PFSK-1 (cell line): ENCODE measurements around the gene CFAP77.

ENCODE experiments used
- FOXP2 ChIP-seq: optimal IDR thresholded peaks from 2 replicates; pipeline ENCODE3; 2011; ENCODE audit warnings: borderline replicate concordance, control low read depth, inconsistent platforms; ENCODE audit not compliant: insufficient read depth; ENCODE audit errors: extremely low read length, extremely low read depth
- POLR2AphosphoS5 ChIP-seq: IDR thresholded peaks from 2 replicates; pipeline ENCODE4 v1.6.1; 2012; ENCODE audit warnings: low read depth, mild to moderate bottlenecking, control low read depth, low read length, moderate library complexity
- REST ChIP-seq, 2 experiments: IDR thresholded peaks; 2 replicates each; pipeline versions ENCODE4 v1.6.1 to v1.8.0; 2011 to 2012; ENCODE audit warnings: low read depth in 2 of 2, low read length in 2 of 2, control low read depth in 1 of 2, inconsistent platforms in 1 of 2, mild to moderate bottlenecking in 1 of 2, moderate library complexity in 1 of 2; ENCODE audit not compliant: insufficient read depth in 1 of 2
- SIN3A ChIP-seq: IDR thresholded peaks from 2 replicates; pipeline ENCODE4 v1.6.1; 2012; ENCODE audit warnings: mild to moderate bottlenecking, low read length, moderate library complexity, borderline replicate concordance; ENCODE audit not compliant: insufficient read depth
- TAF1 ChIP-seq: IDR thresholded peaks from 2 replicates; pipeline ENCODE4 v1.6.1; 2012; ENCODE audit warnings: low read length, control low read depth, borderline replicate concordance; ENCODE audit not compliant: insufficient read depth

Gene CFAP77

GRCh38 chr9:132571806-132572600 is 162.0 kb downstream of the CFAP77 start:
- no peak for TF ChIP-seq SIN3A
- TF ChIP-seq TAF1 = no peak
- TF ChIP-seq REST (IDR thresholded peaks at IDR 0.05; ENCODE audit: insufficient read depth in 1 of 2, low read depth in 2 of 2, low read length in 2 of 2) = no peak
- TF ChIP-seq FOXP2 = no peak
- no peak for TF ChIP-seq POLR2AphosphoS5

GRCh38 chr9:132572921-132573320 is 162.9 kb downstream of the CFAP77 start:
- no peak for TF ChIP-seq FOXP2
- TF ChIP-seq TAF1 = no peak
- TF ChIP-seq POLR2AphosphoS5 = no peak
- TF ChIP-seq SIN3A = no peak
- TF ChIP-seq REST (IDR thresholded peaks at IDR 0.05; ENCODE audit: insufficient read depth in 1 of 2, low read depth in 2 of 2, low read length in 2 of 2) = no peak

- TF ChIP-seq TAF1 (no peak), REST (IDR thresholded peaks at IDR 0.05; ENCODE audit: insufficient read depth in 1 of 2, low read depth in 2 of 2, low read length in 2 of 2) (no peak), POLR2AphosphoS5 (no peak), FOXP2 (no peak), SIN3A (no peak)
Observed at GRCh38 chr9:132575005-132575609, 165.1 kb downstream of the CFAP77 start.

GRCh38 chr9:132575811-132576210 is 165.8 kb downstream of the CFAP77 start:
- TF ChIP-seq TAF1 (no peak), FOXP2 (no peak), REST (IDR thresholded peaks at IDR 0.05; ENCODE audit: insufficient read depth in 1 of 2, low read depth in 2 of 2, low read length in 2 of 2) (no peak), POLR2AphosphoS5 (no peak), SIN3A (no peak)
